GM23338 (cell line): Measurements from ENCODE around the gene SIGLEC6. TPM values are rescaled to one million over a fixed set of nuclear protein-coding genes. Genes with fewer than 3 reads are reported as not detected.

Experiments used
- ATAC-seq: fragments of 200-7000 bp; cut with Tn5 transposase; 3 replicates; pipeline ENCODE4 v1.9.1; 2020
- DNase-seq: peaks from one replicate; pipeline ENCODE4 v3.0.0-alpha.2; 2015; ENCODE audit warnings: low spot score
- H2AFZ ChIP-seq: fragments of 200-600 bp; sonication (generic); 2 replicates; pipeline ENCODE4 v1.8.0; 2016; ENCODE audit warnings: antibody characterized with exemption, mild to moderate bottlenecking, moderate library complexity
- H3F3A ChIP-seq: fragments of 200-600 bp; sonication (generic); replicated peaks from 2 replicates; pipeline ENCODE4 v1.8.0; 2017; ENCODE audit warnings: antibody characterized with exemption, mixed run types, low read depth
- H3K27ac ChIP-seq: fragments of 200-600 bp; sonication (generic); 2 replicates; pipeline ENCODE4 v1.6.1; 2016; ENCODE audit warnings: low read depth
- H3K27me3 ChIP-seq: fragments of 200-600 bp; sonication (generic); 2 replicates; pipeline ENCODE4 v1.8.0; 2016; ENCODE audit warnings: mild to moderate bottlenecking, mixed run types, moderate library complexity; ENCODE audit not compliant: insufficient read depth
- H3K36me3 ChIP-seq: fragments of 200-600 bp; sonication (generic); 2 replicates; pipeline ENCODE4 v1.8.0; 2016; ENCODE audit warnings: mild to moderate bottlenecking; ENCODE audit not compliant: insufficient read depth
- H3K4me1 ChIP-seq: fragments of 200-600 bp; sonication (generic); 2 replicates; pipeline ENCODE4 v1.8.0; 2016; ENCODE audit warnings: mild to moderate bottlenecking, moderate library complexity; ENCODE audit not compliant: insufficient read depth
- H3K4me2 ChIP-seq: fragments of 200-600 bp; sonication (generic); 2 replicates; pipeline ENCODE4 v1.7.1; 2017; ENCODE audit warnings: mixed run types
- H3K4me3 ChIP-seq: fragments of 200-600 bp; sonication (generic); 2 replicates; pipeline ENCODE4 v1.6.1; 2016; ENCODE audit warnings: mixed run types
- H3K79me2 ChIP-seq: fragments of 200-600 bp; sonication (generic); replicated peaks from 2 replicates; pipeline ENCODE4 v1.8.0; 2017; ENCODE audit warnings: mild to moderate bottlenecking; ENCODE audit not compliant: insufficient read depth
- H3K9me2 ChIP-seq: fragments of 200-600 bp; sonication (generic); 2 replicates; pipeline ENCODE4 v1.8.0; 2017; ENCODE audit not compliant: insufficient read depth
- H4K20me1 ChIP-seq: fragments of 200-600 bp; sonication (generic); replicated peaks from 2 replicates; pipeline ENCODE4 v1.8.0; 2017; ENCODE audit warnings: mild to moderate bottlenecking; ENCODE audit not compliant: insufficient read depth
- H3K27ac Mint-ChIP-seq: 2 replicates; pipeline ENCODE4 v1.8.0; 2020; ENCODE audit warnings: inconsistent platforms, mild to moderate bottlenecking, moderate library complexity, mixed read lengths
- H3K27me3 Mint-ChIP-seq: 3 replicates; pipeline ENCODE4 v1.8.0; 2022; ENCODE audit warnings: low read depth, mild to moderate bottlenecking, moderate library complexity, mixed read lengths, inconsistent platforms; ENCODE audit not compliant: insufficient read depth, poor library complexity
- H3K36me3 Mint-ChIP-seq: 3 replicates; pipeline ENCODE4 v1.8.0; 2021; ENCODE audit warnings: low read depth, mild to moderate bottlenecking, inconsistent platforms, moderate library complexity, mixed read lengths
- H3K4me1 Mint-ChIP-seq: 3 replicates; pipeline ENCODE4 v1.8.0; 2020; ENCODE audit warnings: mild to moderate bottlenecking, inconsistent platforms, mixed read lengths
- H3K4me3 Mint-ChIP-seq: 3 replicates; pipeline ENCODE4 v1.8.0; 2021; ENCODE audit warnings: moderate library complexity, mild to moderate bottlenecking, inconsistent platforms, mixed read lengths
- H3K9me3 Mint-ChIP-seq: 3 replicates; pipeline ENCODE4 v1.8.0; 2020; ENCODE audit warnings: moderate library complexity, mild to moderate bottlenecking, inconsistent platforms, mixed read lengths
- EZH2 ChIP-seq: fragments of 200-600 bp; sonication (generic); IDR thresholded peaks from one replicate; pipeline ENCODE4 v1.8.0; 2017; ENCODE audit warnings: antibody characterized with exemption, mild to moderate bottlenecking, low read depth; ENCODE audit not compliant: unreplicated experiment
- EZH2phosphoT487 ChIP-seq: fragments of 200-600 bp; sonication (generic); IDR thresholded peaks from one replicate; pipeline ENCODE4 v1.8.1; 2018; ENCODE audit warnings: antibody characterized with exemption; ENCODE audit not compliant: unreplicated experiment
- JUNB ChIP-seq: IDR thresholded peaks from one replicate; pipeline ENCODE4 v1.6.1; 2016; ENCODE audit warnings: antibody characterized with exemption; ENCODE audit not compliant: unreplicated experiment
- NANOG ChIP-seq: IDR thresholded peaks from 2 replicates; pipeline ENCODE4 v1.6.1; 2016; ENCODE audit warnings: antibody characterized with exemption, borderline replicate concordance
- ZNF331 ChIP-seq: fragments of 250-450 bp; sonication (Bioruptor Pico); IDR thresholded peaks from 2 replicates; pipeline ENCODE4 v1.5.0; 2020; ENCODE audit warnings: low read depth, mild to moderate bottlenecking, moderate library complexity
- ZNF462 ChIP-seq: fragments of 250-450 bp; sonication (Bioruptor Pico); IDR thresholded peaks from 2 replicates; pipeline ENCODE4 v1.5.0; 2020; ENCODE audit warnings: mild to moderate bottlenecking, moderate library complexity
- polyA plus RNA-seq: library from polyadenylated mRNA; unstranded; fragments of >200 nt; fragmentation: Nextera tagmentation; extraction: Ambion mirVana; gene quantifications from 2 replicates; pipeline ENCODE4 v1.2.1, GENCODE V29; 2016
- total RNA-seq: library from RNA; depleted of rRNA; stranded (reverse); fragments of >200 nt; shearing (Covaris generic); gene quantifications from 2 replicates; pipeline ENCODE4 v1.2.3, GENCODE V29; 2014
- TF ChIP-seq, protein P1 (sequence below): IDR thresholded peaks from 2 replicates; pipeline ENCODE4 v1.6.1; 2016; ENCODE audit warnings: antibody characterized with exemption
- TF ChIP-seq, protein P2 (sequence below), 2 experiments: fragments of 200-600 bp in 1 of 2; sonication (generic) in 1 of 2; conservative IDR thresholded peaks; 2 replicates each; pipeline versions ENCODE4 v1.5.1 to v1.6.1; 2016 to 2017; ENCODE audit warnings: antibody characterized with exemption in 2 of 2, low read depth in 2 of 2, mild to moderate bottlenecking in 2 of 2, moderate library complexity in 1 of 2
- TF ChIP-seq, protein P3 (sequence below): IDR thresholded peaks from one replicate; pipeline ENCODE4 v1.6.1; 2018; ENCODE audit warnings: antibody characterized with exemption; ENCODE audit not compliant: unreplicated experiment

Gene SIGLEC6
- total and polyA plus RNA-seq, 2 experiments from 2014 or later, result 0.76 TPM; not detected in 1

GRCh38 chr19:51491586-51491985 is 39.9 kb downstream of the SIGLEC6 start:
- no peaks in the 10 kb centered on the region for H3K4me1 Mint-ChIP-seq
- no peak for TF ChIP-seq EZH2phosphoT487
- TF ChIP-seq, protein P1, sequence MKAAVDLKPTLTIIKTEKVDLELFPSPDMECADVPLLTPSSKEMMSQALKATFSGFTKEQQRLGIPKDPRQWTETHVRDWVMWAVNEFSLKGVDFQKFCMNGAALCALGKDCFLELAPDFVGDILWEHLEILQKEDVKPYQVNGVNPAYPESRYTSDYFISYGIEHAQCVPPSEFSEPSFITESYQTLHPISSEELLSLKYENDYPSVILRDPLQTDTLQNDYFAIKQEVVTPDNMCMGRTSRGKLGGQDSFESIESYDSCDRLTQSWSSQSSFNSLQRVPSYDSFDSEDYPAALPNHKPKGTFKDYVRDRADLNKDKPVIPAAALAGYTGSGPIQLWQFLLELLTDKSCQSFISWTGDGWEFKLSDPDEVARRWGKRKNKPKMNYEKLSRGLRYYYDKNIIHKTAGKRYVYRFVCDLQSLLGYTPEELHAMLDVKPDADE, result no peak
- TF ChIP-seq NANOG, result no peak
- H3F3A ChIP-seq, result no peaks in the 10 kb centered on the region
- H2AFZ ChIP-seq, result no peak overlapping the region
- no peaks in the 10 kb centered on the region for H3K4me1 ChIP-seq
- H3K36me3 ChIP-seq, result no peaks in the 10 kb centered on the region
- no peaks in the 10 kb centered on the region for H3K27me3 ChIP-seq
- no peak for ATAC-seq
- no peak overlapping the region for H3K27ac Mint-ChIP-seq
- H3K4me3 Mint-ChIP-seq, result no peak overlapping the region
- H3K36me3 Mint-ChIP-seq, result peaks cover 47% of the 10 kb centered on the region
- H3K4me2 ChIP-seq, result no peak overlapping the region
- H3K9me3 Mint-ChIP-seq, result peaks cover 96% of the 10 kb centered on the region
- H4K20me1 ChIP-seq, result no peaks in the 10 kb centered on the region
- H3K79me2 ChIP-seq, result no peaks in the 10 kb centered on the region
- no peak overlapping the region for H3K4me3 ChIP-seq
- no peak overlapping the region for H3K27ac ChIP-seq
- no peak for DNase-seq
- peaks cover 8% of the 10 kb centered on the region; the same call in 1 of the 2 replicates for H3K9me2 ChIP-seq
- H3K27me3 Mint-ChIP-seq, result peaks cover 9% of the 10 kb centered on the region

DNA sequence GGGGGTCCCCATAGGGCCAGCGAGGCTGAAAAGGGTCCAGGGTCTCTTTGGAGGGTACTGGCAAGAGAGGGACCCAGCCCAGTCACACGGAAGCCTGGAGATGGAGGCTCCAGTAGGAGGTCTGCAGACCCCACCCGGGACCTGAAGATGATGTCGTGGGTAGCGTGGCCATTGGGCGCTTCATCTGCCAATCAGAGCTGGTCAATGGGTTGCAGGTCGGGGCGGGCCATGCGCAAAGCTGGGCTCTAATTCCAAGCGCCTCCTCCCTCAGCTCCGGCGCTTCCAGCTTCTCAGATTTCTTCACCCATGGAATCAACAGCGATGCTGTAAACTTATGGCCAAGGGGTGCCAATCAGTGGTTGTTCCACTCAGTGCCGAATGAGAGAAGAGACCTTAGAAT is 40.8 kb downstream of the SIGLEC6 start:
- H3K4me3 Mint-ChIP-seq, result no peak overlapping the region
- H4K20me1 ChIP-seq, result no peaks in the 10 kb centered on the region
- H3K4me2 ChIP-seq, result no peak overlapping the region
- no peaks in the 10 kb centered on the region for H3F3A ChIP-seq
- H3K4me3 ChIP-seq, result no peak overlapping the region
- ATAC-seq (no peak), DNase-seq (peak; percentile 64)
- peaks cover 9% of the 10 kb centered on the region for H3K27me3 Mint-ChIP-seq
- H3K4me1 ChIP-seq, result no peaks in the 10 kb centered on the region
- no peaks in the 10 kb centered on the region for H3K4me1 Mint-ChIP-seq
- H3K9me2 ChIP-seq, result peaks cover 8% of the 10 kb centered on the region; the same call in 1 of the 2 replicates
- H3K27me3 ChIP-seq, result no peaks in the 10 kb centered on the region
- no peaks in the 10 kb centered on the region for H3K79me2 ChIP-seq
- H3K36me3 ChIP-seq, result no peaks in the 10 kb centered on the region
- H3K27ac ChIP-seq, result no peak overlapping the region
- H3K27ac Mint-ChIP-seq, result no peak overlapping the region
- H3K9me3 Mint-ChIP-seq, result peaks cover 95% of the 10 kb centered on the region
- 0 out of 2 replicates have a peak overlapping the region, but pooled peaks have one; percentile 56 for H2AFZ ChIP-seq
- peaks cover 47% of the 10 kb centered on the region for H3K36me3 Mint-ChIP-seq
- TF ChIP-seq, protein P2, sequence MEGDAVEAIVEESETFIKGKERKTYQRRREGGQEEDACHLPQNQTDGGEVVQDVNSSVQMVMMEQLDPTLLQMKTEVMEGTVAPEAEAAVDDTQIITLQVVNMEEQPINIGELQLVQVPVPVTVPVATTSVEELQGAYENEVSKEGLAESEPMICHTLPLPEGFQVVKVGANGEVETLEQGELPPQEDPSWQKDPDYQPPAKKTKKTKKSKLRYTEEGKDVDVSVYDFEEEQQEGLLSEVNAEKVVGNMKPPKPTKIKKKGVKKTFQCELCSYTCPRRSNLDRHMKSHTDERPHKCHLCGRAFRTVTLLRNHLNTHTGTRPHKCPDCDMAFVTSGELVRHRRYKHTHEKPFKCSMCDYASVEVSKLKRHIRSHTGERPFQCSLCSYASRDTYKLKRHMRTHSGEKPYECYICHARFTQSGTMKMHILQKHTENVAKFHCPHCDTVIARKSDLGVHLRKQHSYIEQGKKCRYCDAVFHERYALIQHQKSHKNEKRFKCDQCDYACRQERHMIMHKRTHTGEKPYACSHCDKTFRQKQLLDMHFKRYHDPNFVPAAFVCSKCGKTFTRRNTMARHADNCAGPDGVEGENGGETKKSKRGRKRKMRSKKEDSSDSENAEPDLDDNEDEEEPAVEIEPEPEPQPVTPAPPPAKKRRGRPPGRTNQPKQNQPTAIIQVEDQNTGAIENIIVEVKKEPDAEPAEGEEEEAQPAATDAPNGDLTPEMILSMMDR (conservative IDR thresholded peaks at IDR 0.05; ENCODE audit: low read depth in 2 of 2), result no peak
- TF ChIP-seq NANOG (no peak), EZH2 (no peak), ZNF331 (CRISPR knock-in tag) (no peak), JUNB (no peak), ZNF462 (CRISPR knock-in tag) (no peak)
- TF ChIP-seq, protein P3, sequence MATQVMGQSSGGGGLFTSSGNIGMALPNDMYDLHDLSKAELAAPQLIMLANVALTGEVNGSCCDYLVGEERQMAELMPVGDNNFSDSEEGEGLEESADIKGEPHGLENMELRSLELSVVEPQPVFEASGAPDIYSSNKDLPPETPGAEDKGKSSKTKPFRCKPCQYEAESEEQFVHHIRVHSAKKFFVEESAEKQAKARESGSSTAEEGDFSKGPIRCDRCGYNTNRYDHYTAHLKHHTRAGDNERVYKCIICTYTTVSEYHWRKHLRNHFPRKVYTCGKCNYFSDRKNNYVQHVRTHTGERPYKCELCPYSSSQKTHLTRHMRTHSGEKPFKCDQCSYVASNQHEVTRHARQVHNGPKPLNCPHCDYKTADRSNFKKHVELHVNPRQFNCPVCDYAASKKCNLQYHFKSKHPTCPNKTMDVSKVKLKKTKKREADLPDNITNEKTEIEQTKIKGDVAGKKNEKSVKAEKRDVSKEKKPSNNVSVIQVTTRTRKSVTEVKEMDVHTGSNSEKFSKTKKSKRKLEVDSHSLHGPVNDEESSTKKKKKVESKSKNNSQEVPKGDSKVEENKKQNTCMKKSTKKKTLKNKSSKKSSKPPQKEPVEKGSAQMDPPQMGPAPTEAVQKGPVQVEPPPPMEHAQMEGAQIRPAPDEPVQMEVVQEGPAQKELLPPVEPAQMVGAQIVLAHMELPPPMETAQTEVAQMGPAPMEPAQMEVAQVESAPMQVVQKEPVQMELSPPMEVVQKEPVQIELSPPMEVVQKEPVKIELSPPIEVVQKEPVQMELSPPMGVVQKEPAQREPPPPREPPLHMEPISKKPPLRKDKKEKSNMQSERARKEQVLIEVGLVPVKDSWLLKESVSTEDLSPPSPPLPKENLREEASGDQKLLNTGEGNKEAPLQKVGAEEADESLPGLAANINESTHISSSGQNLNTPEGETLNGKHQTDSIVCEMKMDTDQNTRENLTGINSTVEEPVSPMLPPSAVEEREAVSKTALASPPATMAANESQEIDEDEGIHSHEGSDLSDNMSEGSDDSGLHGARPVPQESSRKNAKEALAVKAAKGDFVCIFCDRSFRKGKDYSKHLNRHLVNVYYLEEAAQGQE, result no peak
